Measurements from ENCODE around the gene ZNF714. TPM values are rescaled to one million over a fixed set of nuclear protein-coding genes. Genes with fewer than 3 reads are reported as not detected.

Gene ZNF714
- total and polyA plus RNA-seq, 9 of the 15 experiments (the other 6 are each of a cell fraction or from before 2014, with no cell fraction given), result 16.2 to 40.8 (median 28.9) TPM

DNA sequence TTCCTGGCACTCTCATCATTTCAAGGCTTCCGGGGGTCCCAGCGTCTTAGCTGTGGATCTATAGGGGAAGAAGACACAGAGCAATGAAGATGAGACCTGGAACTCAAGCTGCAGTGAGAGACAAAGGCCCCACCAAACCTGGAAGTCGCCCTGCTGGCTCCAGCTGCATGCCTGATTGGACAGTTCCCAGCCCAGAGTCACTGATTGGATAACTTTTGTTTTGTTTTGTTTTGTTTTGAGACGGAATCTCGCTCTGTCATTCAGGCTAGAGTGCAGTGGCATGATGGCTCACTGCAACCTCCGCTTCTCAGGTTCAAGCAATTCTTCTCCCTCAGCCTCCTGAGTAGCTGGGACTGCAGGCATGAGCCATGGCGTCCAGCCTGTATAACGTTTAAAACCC lies 53.4 kb downstream of the ZNF714 start (continued):
- TF ChIP-seq, protein P1, sequence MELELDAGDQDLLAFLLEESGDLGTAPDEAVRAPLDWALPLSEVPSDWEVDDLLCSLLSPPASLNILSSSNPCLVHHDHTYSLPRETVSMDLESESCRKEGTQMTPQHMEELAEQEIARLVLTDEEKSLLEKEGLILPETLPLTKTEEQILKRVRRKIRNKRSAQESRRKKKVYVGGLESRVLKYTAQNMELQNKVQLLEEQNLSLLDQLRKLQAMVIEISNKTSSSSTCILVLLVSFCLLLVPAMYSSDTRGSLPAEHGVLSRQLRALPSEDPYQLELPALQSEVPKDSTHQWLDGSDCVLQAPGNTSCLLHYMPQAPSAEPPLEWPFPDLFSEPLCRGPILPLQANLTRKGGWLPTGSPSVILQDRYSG (tag; conservative IDR thresholded peaks at IDR 0.05; ENCODE audit: low read depth), result no peak
- TF ChIP-seq HDAC1 (IDR thresholded peaks at IDR 0.05), result no peak

DNA sequence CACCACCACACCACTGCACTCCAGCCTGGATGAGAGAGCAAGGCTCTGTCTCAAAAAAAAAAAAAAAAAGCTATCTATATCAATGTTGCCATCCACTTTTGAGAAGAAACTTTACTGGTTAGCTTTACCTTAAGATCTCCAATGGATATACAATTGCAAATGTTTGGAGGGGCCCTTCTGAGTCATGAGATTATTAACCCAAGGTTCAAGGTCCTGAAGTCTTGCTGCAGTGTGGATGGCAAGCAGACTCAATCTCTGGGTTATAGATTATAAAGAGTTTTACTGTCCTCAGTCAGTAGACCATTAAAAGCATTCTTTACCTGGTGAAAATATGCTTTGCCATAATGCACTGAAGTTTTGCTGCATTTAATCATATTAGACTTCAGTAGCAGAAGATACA lies 56.1 kb downstream of the ZNF714 start:
- H3K9me1 ChIP-seq (ENCODE audit: control insufficient read depth, insufficient read depth, low read length), result no peaks in the 10 kb centered on the region
- H3K9ac ChIP-seq (ENCODE audit: insufficient read depth in 1 of 2, low read depth in 2 of 2, low read length in 2 of 2), result no peak overlapping the region
- no peak overlapping the region for H3K4me3 ChIP-seq
- no peak overlapping the region for H3K27ac ChIP-seq (ENCODE audit: extremely low read depth, low read depth, low read length)
- intact Hi-C loops (cut with micrococcal nuclease), result no loop called here
- no peak overlapping the region for H3K4me2 ChIP-seq (ENCODE audit: insufficient read depth, low read length)
- no peaks in the 10 kb centered on the region for H3K27me3 ChIP-seq (ENCODE audit: control insufficient read depth in 2 of 2, insufficient read depth in 2 of 2, low read length in 2 of 2)
- in situ Hi-C loops (cut with MboI), result no loop called here
- H3K36me3 ChIP-seq (ENCODE audit: control insufficient read depth, insufficient read depth, low read length), result no peaks in the 10 kb centered on the region
- H4K20me1 ChIP-seq (replicated peaks; ENCODE audit: control insufficient read depth, insufficient read depth, low read length), result no peaks in the 10 kb centered on the region
- no peak overlapping the region for H2AFZ ChIP-seq (ENCODE audit: low read depth, low read length)
- DNase-seq (ENCODE audit: extremely low read depth in 1 of 4, low spot score in 3 of 4) (no peak), ATAC-seq (no peak), FAIRE-seq (no peak)
- POLR2A ChIA-PET, result interaction anchor here (0.7 kb wide), 1 partner anchor 87 kb away, joined by 5 read pairs; no protein-coding TSS in a partner anchor
- H3K79me2 ChIP-seq (ENCODE audit: control insufficient read depth, insufficient read depth, low read length), result peaks cover 16% of the 10 kb centered on the region
- H3K9me3 ChIP-seq (replicated peaks; ENCODE audit: control insufficient read depth, insufficient read depth, low read depth, low read length), result peaks cover 6% of the 10 kb centered on the region
- H3K4me1 ChIP-seq (replicated peaks in 1 of 2; ENCODE audit: control insufficient read depth in 2 of 2, insufficient read depth in 2 of 2, low read length in 2 of 2), result peaks cover 0 to 8% of the 10 kb centered on the region in 2 experiments; a peak in 3 of 5 replicates
- no TSS peak for BruUV-seq (replicated peaks)
- CTCF ChIA-PET (ENCODE audit: low intra/inter-chr PET ratio), result no interaction called here
- TF ChIP-seq, protein P2, sequence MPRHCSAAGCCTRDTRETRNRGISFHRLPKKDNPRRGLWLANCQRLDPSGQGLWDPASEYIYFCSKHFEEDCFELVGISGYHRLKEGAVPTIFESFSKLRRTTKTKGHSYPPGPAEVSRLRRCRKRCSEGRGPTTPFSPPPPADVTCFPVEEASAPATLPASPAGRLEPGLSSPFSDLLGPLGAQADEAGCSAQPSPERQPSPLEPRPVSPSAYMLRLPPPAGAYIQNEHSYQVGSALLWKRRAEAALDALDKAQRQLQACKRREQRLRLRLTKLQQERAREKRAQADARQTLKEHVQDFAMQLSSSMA (CRISPR knock-in tag; IDR thresholded peaks at IDR 0.05), result no peak
- TF ChIP-seq SLC30A9 (CRISPR knock-in tag; IDR thresholded peaks at IDR 0.05) (no peak), MED1 (CRISPR knock-in tag; IDR thresholded peaks at IDR 0.05; ENCODE audit: borderline replicate concordance) (no peak), JUNB (CRISPR knock-in tag; conservative IDR thresholded peaks at IDR 0.05) (no peak), CREM (IDR thresholded peaks at IDR 0.05; ENCODE audit: low read depth) (no peak), KHSRP (IDR thresholded peaks at IDR 0.05) (no peak), STAG1 (CRISPR knock-in tag; IDR thresholded peaks at IDR 0.05; ENCODE audit: borderline replicate concordance) (no peak), HMBOX1 (IDR thresholded peaks at IDR 0.05) (no peak)

All from K562 (cell line).